GM18502 (cell line): ENCODE data around the gene NUP210.

Experiments used
- ATAC-seq: cut with Tn5 transposase; IDR thresholded peaks from one replicate; pipeline ENCODE4 v1.9.1; 2021; ENCODE audit warnings: mild to moderate bottlenecking; ENCODE audit not compliant: unreplicated experiment, poor library complexity

Gene NUP210

GRCh38 chr3:13300546-13301285 lies 119.4 kb downstream of the NUP210 start:
- ATAC-seq: no peak

GRCh38 chr3:13299531-13300155 lies 120.5 kb downstream of the NUP210 start:
- no peak for ATAC-seq

GRCh38 chr3:13296662-13297061 lies 123.5 kb downstream of the NUP210 start:
- ATAC-seq: no peak

- no peak for ATAC-seq
Measured at GRCh38 chr3:13294442-13295351, 125.4 kb downstream of the NUP210 start.

GRCh38 chr3:13292375-13292774 lies 127.7 kb downstream of the NUP210 start:
- no peak for ATAC-seq

GRCh38 chr3:13290941-13291340 lies 129.2 kb downstream of the NUP210 start:
- no peak for ATAC-seq

GRCh38 chr3:13289771-13290285 lies 130.3 kb downstream of the NUP210 start:
- no peak for ATAC-seq

- no peak for ATAC-seq
Measured at GRCh38 chr3:13288732-13289718, 131.1 kb downstream of the NUP210 start.

- no peak for ATAC-seq
Measured at GRCh38 chr3:13287833-13288232, 132.3 kb downstream of the NUP210 start.

GRCh38 chr3:13286873-13287272 lies 133.2 kb downstream of the NUP210 start:
- ATAC-seq: no peak

- ATAC-seq: no peak
Measured at GRCh38 chr3:13285007-13285567, 135.0 kb downstream of the NUP210 start.

GRCh38 chr3:13283877-13284264 lies 136.3 kb downstream of the NUP210 start:
- no peak for ATAC-seq

- ATAC-seq: no peak
Measured at GRCh38 chr3:13282986-13283876, 136.9 kb downstream of the NUP210 start.

- no peak for ATAC-seq
Measured at GRCh38 chr3:13282358-13282985, 137.7 kb downstream of the NUP210 start.

- ATAC-seq: no peak
Measured at GRCh38 chr3:13281507-13282357, 138.4 kb downstream of the NUP210 start.

- no peak for ATAC-seq
Measured at GRCh38 chr3:13280811-13281506, 139.2 kb downstream of the NUP210 start.
